NOMO-1 treated with DMSO at 0.1 percent for 48 hours (cell line): ENCODE measurements around the gene SLC41A2.
"Not testable (repeated sequence)": the region's sequence is repeated elsewhere in the genome, so short reads cannot be mapped to it uniquely, and the experiment has no call there.

Experiments used
- DNase-seq: peaks from one replicate; lab custom pipeline; 2025; ENCODE audit not compliant: unreplicated experiment; lab: John Stamatoyannopoulos, UW

The SLC41A2 gene, protein sequence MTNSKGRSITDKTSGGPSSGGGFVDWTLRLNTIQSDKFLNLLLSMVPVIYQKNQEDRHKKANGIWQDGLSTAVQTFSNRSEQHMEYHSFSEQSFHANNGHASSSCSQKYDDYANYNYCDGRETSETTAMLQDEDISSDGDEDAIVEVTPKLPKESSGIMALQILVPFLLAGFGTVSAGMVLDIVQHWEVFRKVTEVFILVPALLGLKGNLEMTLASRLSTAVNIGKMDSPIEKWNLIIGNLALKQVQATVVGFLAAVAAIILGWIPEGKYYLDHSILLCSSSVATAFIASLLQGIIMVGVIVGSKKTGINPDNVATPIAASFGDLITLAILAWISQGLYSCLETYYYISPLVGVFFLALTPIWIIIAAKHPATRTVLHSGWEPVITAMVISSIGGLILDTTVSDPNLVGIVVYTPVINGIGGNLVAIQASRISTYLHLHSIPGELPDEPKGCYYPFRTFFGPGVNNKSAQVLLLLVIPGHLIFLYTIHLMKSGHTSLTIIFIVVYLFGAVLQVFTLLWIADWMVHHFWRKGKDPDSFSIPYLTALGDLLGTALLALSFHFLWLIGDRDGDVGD

DNA sequence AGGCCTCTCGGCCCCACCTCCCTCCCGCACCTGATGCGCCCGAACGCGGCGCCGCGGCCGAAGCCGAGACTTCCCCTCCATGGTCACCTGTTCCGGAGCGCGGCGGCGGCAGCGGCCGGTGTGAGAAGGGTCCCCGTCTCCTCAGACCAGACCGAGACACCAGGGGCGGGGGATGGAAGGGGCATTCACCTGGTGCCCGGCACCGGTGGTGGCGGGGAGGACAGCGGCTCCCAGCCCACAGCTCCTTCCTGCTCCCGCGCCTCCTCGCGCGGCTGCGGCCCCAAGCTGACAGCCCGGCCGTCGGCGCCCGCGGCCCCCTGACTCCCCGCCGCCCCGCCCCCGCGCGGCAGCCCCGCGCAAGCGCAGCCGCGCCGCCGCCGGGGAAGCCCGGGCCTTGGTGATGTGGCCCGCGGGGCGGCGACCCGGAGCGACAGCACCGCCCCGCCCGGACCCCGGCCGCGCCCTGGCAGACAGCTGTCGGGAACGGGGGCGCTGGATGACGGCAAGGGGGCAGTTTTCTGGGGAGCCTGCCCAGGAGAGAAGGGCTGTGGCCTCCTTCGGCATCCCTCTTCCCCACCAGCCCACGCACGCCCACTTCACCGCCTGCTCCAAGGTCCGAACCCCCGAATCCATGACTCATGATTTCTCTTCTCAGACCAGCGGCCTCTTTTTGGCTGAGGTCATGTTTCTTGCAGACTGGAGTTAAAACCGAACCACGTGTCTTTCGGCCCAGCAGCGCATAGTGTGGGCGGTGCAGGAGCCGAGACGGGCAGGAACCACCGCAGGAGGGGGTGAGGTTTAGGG is at the start of gene SLC41A2:
Gene SLC41A2, minus strand, starts transcription at position 290 of the 804 bp plus-strand sequence. CDS start 29,763 bp downstream, outside the sequence.
- peak; percentile 43 for DNase-seq

- DNase-seq = no peak
Measured at GRCh38 chr12:105001476-105001875, 43.4 kb upstream of the SLC41A2 start.

- DNase-seq = no peak
Measured at GRCh38 chr12:104999347-104999685, 41.2 kb upstream of the SLC41A2 start.

DNA sequence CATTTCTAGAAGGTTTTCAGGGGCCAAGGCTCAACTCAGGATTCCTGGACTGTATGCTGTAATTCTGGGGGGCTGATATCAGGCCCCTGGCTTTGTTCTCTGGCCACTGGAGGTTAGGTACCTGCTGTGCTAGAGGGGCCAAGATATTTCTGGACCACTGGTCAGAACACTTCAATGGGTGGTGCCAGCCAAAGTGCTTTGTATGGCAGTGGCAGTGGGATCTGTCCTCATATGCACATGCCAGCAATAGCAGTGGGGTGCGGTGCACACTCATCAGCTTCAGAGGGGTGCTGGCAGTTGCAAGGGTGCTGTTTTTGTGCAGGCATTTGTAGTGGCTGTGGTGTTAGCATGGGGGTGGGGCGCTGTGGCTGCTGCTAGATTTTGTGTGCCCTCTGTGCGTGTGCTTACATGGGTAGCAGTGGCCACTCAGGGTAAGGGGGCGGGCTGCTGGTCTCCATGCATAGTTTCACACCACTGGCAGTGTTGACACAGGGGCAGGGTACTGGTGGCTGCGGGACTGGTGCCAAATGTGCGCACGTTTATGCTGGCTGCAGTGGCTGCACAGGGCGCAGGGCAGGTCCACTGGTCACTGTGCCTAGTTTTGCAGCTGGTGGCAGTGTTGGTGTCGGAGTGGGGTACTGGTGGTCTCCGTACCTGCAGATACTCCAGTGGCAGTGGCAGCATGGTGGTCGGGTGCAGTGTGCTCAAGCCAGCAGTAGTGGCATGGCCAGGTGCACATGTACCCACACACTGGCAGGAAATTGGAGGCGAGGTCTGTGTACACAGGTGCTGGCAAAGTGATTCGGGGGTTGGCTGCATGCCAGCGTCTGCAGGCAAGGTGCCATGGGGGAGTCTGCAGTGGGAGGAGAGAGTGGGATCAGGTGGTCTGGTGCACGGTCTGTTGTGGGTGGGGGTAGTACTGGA is 40.6 kb upstream of the SLC41A2 start:
- DNase-seq = no peak

DNA sequence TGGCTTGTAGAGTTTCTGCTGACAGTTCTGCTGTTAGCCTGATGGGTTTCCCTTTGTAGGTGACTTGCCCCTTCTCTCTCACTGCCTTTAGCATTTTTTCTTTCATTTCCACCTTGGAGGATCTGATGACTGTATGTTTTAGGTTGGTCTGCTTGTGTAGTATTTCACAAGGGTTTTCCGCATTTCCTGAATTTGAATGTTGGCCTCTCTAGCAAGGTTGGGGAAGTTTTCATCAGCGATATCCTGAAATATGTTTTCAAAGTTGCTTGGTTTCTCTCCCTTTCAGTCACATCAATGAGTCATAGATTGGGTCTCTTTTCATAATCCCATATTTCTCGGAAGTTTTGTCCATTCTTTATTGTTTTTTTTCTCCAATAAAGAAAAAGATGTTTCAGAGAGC is 39.5 kb upstream of the SLC41A2 start:
- no peak for DNase-seq

DNA sequence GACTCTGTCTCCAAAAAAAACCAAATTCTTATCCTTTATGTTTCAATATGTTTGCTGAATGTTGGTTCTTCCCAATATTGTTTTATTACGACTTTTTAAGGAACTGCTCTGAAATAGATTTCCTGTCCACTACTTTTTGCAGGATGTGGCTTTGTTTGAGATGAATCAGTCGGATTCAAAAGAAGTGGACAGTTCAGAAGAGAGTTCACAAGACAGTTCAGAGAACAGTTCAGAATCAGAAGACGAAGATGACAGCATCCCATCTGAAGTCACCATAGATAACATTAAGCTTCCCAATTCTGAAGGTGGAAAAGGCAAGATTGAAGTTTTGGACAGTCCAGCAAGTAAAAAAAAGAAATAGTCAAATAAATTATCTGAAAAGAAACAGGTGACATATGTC is 36.2 kb upstream of the SLC41A2 start:
- no peak for DNase-seq

GRCh38 chr12:104991565-104992128 is 33.6 kb upstream of the SLC41A2 start:
- DNase-seq = no peak

DNA sequence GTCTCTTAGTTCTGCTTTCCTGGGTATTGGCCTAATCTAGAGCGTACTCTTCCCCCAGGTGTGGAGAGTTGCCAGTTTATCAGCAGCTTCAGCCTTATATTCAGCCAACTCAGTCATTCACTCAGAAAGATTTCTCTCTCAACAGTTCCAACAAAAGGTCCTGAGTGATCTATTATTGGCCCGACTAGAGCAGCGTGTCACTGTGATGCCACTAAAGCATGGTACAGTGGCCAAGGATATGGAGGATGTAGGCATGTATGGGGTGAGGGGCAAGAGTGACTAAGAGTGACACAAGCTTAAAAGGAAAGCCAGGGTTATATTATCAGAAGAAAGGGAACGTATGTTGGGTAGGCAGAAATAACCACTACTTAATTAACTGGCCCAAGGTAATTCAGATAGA is 32.9 kb upstream of the SLC41A2 start:
- no peak for DNase-seq

DNA sequence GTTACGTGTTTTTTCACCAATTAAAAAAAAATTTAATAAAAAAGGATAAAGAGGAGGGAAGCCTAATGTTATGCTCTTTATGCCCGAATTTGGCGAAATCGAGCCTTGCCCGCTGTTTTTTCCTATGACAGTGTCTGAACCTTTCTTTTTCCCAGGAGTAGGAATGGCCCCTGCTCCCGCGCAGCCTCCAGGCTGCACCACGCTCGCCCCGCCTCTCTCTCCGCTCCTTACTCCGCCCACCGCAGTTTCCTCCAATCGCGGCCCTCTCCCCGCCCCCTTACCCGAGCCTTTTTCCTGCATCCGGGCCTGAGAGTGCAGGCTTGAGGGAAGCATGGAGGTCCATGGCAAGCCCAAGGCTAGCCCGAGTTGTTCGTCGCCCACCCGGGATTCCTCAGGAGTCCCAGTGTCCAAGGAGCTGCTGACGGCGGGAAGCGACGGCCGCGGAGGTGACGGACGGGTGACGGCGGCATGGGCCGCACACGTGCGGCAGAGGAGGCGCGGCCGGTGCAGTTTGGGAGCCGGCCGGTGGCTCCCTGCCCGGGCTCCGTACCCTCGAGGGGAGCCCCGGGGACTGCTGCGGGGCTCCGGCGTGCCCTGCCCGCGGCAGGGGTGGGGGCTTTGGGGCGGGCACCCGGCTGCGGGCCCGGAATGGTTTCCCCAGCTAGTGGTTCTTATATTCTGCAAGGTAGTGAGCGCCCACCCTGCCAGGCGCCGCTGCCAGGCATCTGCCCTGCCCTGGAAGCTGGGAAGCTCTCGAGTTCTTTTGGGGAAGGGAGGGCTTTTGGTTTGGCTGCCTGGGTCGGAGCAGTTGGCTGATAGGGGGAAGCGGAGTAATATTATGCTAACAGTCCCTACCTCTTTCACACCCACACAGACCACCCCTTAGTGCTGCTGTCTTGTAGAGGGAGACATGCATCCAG is 28.2 kb upstream of the SLC41A2 start, which contains the start of gene NOPCHAP1:
Gene NOPCHAP1, plus strand, starts transcription at position 295 of the 920 bp plus-strand sequence. Its CDS starts 37 bp downstream, at position 332.
- peak; percentile 83 for DNase-seq

GRCh38 chr12:104985206-104985605 is 27.1 kb upstream of the SLC41A2 start:
- DNase-seq = no peak

- DNase-seq = not testable (repeated sequence)
Measured at GRCh38 chr12:104977688-104978087, 19.6 kb upstream of the SLC41A2 start.

DNA sequence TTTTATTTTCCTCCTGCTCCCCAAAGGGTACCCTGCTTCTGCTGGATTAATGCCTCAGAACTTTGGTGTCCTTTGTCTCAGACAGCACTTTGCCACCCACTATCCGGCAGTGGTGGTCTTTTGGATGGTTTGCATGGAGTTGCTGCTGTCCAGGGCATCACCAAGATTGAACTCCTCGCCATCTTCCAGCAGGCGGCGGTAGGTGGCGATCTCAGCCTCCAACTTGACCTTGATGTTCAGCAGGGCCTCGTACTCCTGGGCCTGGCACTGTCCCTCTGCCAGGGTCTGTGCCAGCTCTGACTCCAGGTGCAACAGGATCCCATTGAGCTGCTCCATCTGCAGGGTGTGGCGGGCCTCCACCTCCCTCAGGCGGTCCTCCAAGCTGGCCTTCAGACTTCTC is 18.6 kb upstream of the SLC41A2 start:
- DNase-seq = no peak

- DNase-seq = peak; percentile 64
Measured at GRCh38 chr12:104975587-104976343, 17.7 kb upstream of the SLC41A2 start.

- peak; percentile 97 for DNase-seq
Measured at GRCh38 chr12:104974626-104975290, 16.7 kb upstream of the SLC41A2 start.

DNA sequence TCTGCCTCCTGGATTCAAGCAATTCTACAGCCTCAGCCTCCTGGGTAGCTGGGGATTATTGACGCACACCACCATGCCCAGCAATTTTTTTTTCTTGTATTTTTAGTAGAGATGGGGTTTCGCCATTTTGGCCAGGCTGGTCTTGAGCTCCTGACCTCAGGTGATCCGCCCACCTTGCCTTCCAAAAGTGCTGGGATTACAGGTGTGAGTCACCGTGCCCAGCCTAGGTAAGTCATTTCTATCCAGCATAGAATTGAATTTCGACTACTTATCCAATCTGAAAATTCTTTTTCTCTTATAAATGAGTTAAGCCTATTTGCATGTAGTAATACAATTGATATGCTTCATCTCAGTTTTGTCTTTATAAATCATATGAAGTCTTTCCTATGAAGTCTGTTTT is 15.2 kb upstream of the SLC41A2 start:
- no peak for DNase-seq

DNA sequence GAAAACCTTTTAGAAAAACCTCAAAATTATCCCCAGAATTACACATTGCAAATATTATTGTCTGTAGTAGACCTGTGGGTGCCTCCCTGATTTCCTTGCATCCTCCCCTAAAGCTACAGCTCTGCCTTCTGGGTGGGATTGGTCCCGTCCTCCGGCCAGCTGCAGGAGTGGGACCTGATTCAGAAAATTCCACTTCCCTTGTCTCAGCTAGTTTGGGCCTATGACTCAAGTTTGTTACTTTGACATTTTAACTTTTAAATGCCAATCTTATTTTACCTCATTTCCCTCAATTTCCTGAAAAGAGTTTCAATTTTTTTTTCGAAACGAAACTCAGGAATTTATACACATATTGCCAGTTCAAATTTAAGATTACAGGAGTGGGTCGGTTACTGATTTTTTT is 13.2 kb upstream of the SLC41A2 start:
- no peak for DNase-seq

DNA sequence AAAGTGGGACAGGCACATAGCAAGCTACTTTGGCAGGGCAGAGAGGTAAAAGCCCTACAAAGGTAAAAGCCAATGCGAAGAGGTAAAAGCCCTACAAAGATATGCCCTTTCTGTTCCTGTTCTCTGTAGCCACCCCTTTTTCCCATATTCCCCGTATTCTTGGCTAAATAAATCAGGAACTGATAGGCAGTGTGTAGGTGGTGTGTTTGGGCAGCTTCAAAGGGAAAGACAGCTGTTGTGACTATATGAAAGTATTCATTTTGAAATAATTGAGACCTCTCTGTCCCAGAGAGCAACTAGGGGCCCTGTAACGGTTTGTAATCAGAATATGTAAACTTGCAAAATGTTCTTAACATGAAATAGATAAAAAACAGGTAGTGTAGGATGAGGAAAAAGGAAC is 11.3 kb upstream of the SLC41A2 start:
- no peak for DNase-seq

DNA sequence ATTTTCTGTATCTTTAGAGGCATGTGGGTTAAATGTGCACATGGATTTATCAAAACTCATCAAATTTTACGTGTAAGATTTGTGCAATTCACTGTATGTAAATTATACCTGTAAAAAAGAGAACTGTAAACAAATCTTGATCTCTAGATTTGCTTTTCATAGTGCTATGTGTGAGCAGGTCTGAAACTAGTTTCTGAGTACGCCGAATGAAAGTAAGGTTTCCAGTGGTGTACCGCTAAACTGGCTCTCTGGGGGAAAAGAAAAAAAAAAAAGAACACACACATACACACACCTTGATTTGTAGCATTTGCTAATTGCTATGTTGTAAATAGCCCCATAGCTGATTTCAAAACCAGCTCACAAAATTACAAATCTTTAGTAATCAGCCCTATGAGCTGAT is 8.6 kb upstream of the SLC41A2 start:
- no peak for DNase-seq
